Gastroesophageal sphincter (tissue), 4 donors: ENCODE data around the gene TRPC3. TPM values are rescaled to one million over a fixed set of nuclear protein-coding genes. Genes with fewer than 3 reads are reported as not detected.

ENCODE experiments used
- ATAC-seq: fragments of 150-250 bp; one replicate; pipeline ENCODE4 v1.9.1; 2016; ENCODE audit warnings: mild to moderate bottlenecking, moderate library complexity
- H3K27ac ChIP-seq, 4 donors: fragments of 200-600 bp; sonication (generic) in 3 of 4; 1 replicate in 3 of 4; 2 replicates in 1 of 4; pipeline ENCODE4 v1.5.1; 2016 to 2019
- H3K27me3 ChIP-seq: fragments of 200-600 bp; sonication (generic); one replicate; pipeline ENCODE4 v1.5.1; 2019
- H3K36me3 ChIP-seq, 2 donors: fragments of 200-600 bp; sonication (generic); one replicate each; pipeline ENCODE4 v1.5.1; 2019; ENCODE audit warnings: control low read depth in 1 of 2
- H3K4me1 ChIP-seq, 3 donors: fragments of 200-600 bp; sonication (generic); 1 replicate in 2 of 3; 2 replicates in 1 of 3; pipeline ENCODE4 v1.5.1; 2016 to 2019; ENCODE audit warnings: control low read depth in 2 of 3
- H3K4me3 ChIP-seq, 2 donors: fragments of 200-600 bp; sonication (generic); one replicate each; pipeline ENCODE4 v1.5.1; 2019; ENCODE audit warnings: mild to moderate bottlenecking in 1 of 2, moderate library complexity in 1 of 2
- H3K9me3 ChIP-seq, 3 donors: fragments of 200-600 bp; sonication (generic); one replicate each; pipeline ENCODE4 v1.5.1; 2017 to 2019; ENCODE audit warnings: control low read depth in 2 of 3
- CTCF ChIP-seq, 4 experiments: fragments of 200-600 bp in 2 of 4; fragments of 450-650 bp in 2 of 4; sonication (generic) in 1 of 4; IDR thresholded peaks; one replicate each; pipeline ENCODE4 v1.5.1; 2017 to 2019; ENCODE audit warnings: antibody characterized with exemption in 4 of 4, mild to moderate bottlenecking in 2 of 4, moderate library complexity in 2 of 4
- EP300 ChIP-seq: sonication (generic); formaldehyde crosslinking; IDR thresholded peaks from one replicate; pipeline ENCODE4 v1.6.1; 2017; ENCODE audit warnings: antibody characterized with exemption, mild to moderate bottlenecking
- POLR2A ChIP-seq, 2 donors: fragments of 450-650 bp; IDR thresholded peaks; one replicate each; pipeline ENCODE4 v1.6.1; 2017; ENCODE audit warnings: antibody characterized with exemption in 2 of 2, mild to moderate bottlenecking in 2 of 2, moderate library complexity in 1 of 2
- POLR2AphosphoS5 ChIP-seq: sonication (generic); formaldehyde crosslinking; IDR thresholded peaks from one replicate; pipeline ENCODE4 v1.6.1; 2017; ENCODE audit warnings: antibody characterized with exemption
- WGBS, 2 donors: methylation state at CpG; one replicate each; pipeline ENCODE4 v1.1.5; 2018; ENCODE audit warnings: low coverage in 1 of 2; 5-methylcytosine and 5-hydroxymethylcytosine counted together
- total RNA-seq, 4 donors: library from RNA; depleted of rRNA; stranded (reverse); fragments of >200 nt; gene quantifications; one replicate each; pipeline ENCODE4 v1.1.0, GENCODE V29; 2016

TRPC3 gene
- total RNA-seq, 4 donors from 2014 or later, result 0.50 to 8.9 (median 3.3) TPM

GRCh38 chr4:121923306-121923705 is 28.6 kb downstream of the TRPC3 start:
- Histone ChIP-seq H3K4me3 (no peak overlapping the region), H3K27me3 (no peaks in the 10 kb centered on the region), H3K9me3 (no peaks in the 10 kb centered on the region), H3K4me1 (no peaks in the 10 kb centered on the region), H3K36me3 (no peaks in the 10 kb centered on the region), H3K27ac (no peak overlapping the region)
- no peak for ATAC-seq
- TF ChIP-seq POLR2AphosphoS5, result no peak
- no peak for TF ChIP-seq CTCF (IDR thresholded peaks at IDR 0.05)
- no peak for TF ChIP-seq EP300
- no peak for TF ChIP-seq POLR2A (IDR thresholded peaks at IDR 0.05)
- 100% methylated on average over 1 of the region's 1 CpG for WGBS, 2 donors

GRCh38 chr4:121913667-121914066 is 38.2 kb downstream of the TRPC3 start:
- TF ChIP-seq POLR2AphosphoS5 (peak; percentile 31), POLR2A (IDR thresholded peaks at IDR 0.05) (no peak)
- Histone ChIP-seq H3K4me1 (no peaks in the 10 kb centered on the region), H3K9me3 (no peaks in the 10 kb centered on the region), H3K27ac (no peak overlapping the region), H3K27me3 (no peaks in the 10 kb centered on the region), H3K4me3 (no peak overlapping the region), H3K36me3 (no peaks in the 10 kb centered on the region)
- 45 to 67% methylated on average over 2 of the region's 2 CpGs for WGBS, 2 donors
- ATAC-seq, result no peak

GRCh38 chr4:121908346-121908745 is 43.5 kb downstream of the TRPC3 start:
- H3K27ac ChIP-seq, result no peak overlapping the region
- ATAC-seq, result no peak
- no peak overlapping the region for H3K4me3 ChIP-seq
- no peak for TF ChIP-seq POLR2AphosphoS5
- TF ChIP-seq CTCF (IDR thresholded peaks at IDR 0.05), result no peak
- no peak for TF ChIP-seq POLR2A (IDR thresholded peaks at IDR 0.05)
- TF ChIP-seq EP300, result no peak
- no peaks in the 10 kb centered on the region for H3K27me3 ChIP-seq
- H3K36me3 ChIP-seq, result no peaks in the 10 kb centered on the region
- 93 to 100% methylated on average over 1 of the region's 1 CpG for WGBS, 2 donors
- no peaks in the 10 kb centered on the region for H3K4me1 ChIP-seq
- no peaks in the 10 kb centered on the region for H3K9me3 ChIP-seq

- ATAC-seq, result peak; percentile 55
- TF ChIP-seq CTCF (IDR thresholded peaks at IDR 0.05) (peak; percentile 35 to 67 (median 62)), EP300 (no peak), POLR2AphosphoS5 (no peak), POLR2A (IDR thresholded peaks at IDR 0.05) (no peak)
- WGBS, 2 donors, result 53% methylated on average over 3 to 4 of the region's 4 CpGs
Observed at GRCh38 chr4:121900132-121900983, 51.5 kb downstream of the TRPC3 start.

GRCh38 chr4:121898150-121898549 is 53.7 kb downstream of the TRPC3 start:
- no peaks in the 10 kb centered on the region for H3K36me3 ChIP-seq
- H3K4me1 ChIP-seq, result no peaks in the 10 kb centered on the region
- ATAC-seq, result no peak
- WGBS, 2 donors, result 79 to 86% methylated on average over 6 of the region's 6 CpGs
- no peak for TF ChIP-seq CTCF (IDR thresholded peaks at IDR 0.05)
- TF ChIP-seq EP300, result no peak
- no peak for TF ChIP-seq POLR2AphosphoS5
- no peak for TF ChIP-seq POLR2A (IDR thresholded peaks at IDR 0.05)
- H3K4me3 ChIP-seq, result no peak overlapping the region
- H3K9me3 ChIP-seq, result no peaks in the 10 kb centered on the region
- H3K27me3 ChIP-seq, result no peaks in the 10 kb centered on the region
- no peak overlapping the region for H3K27ac ChIP-seq

More at GRCh38 chr4:121900132-121900983, 51.5 kb downstream of the TRPC3 start:
- no peak overlapping the region for H3K4me3 ChIP-seq
- no peaks in the 10 kb centered on the region for H3K27me3 ChIP-seq
- H3K9me3 ChIP-seq, result no peaks in the 10 kb centered on the region
- no peaks in the 10 kb centered on the region for H3K36me3 ChIP-seq
- H3K27ac ChIP-seq, result no peak overlapping the region
- no peaks in the 10 kb centered on the region for H3K4me1 ChIP-seq
